ENCODE data around the gene RPP21. TPM values are rescaled to one million over a fixed set of nuclear protein-coding genes. Genes with fewer than 3 reads are reported as not detected.

The RPP21 gene
- total and polyA plus RNA-seq, 10 of the 15 experiments (the other 5 are each of a cell fraction or from before 2014, with no cell fraction given) = 14.3 to 94.6 (median 42.1) TPM

DNA sequence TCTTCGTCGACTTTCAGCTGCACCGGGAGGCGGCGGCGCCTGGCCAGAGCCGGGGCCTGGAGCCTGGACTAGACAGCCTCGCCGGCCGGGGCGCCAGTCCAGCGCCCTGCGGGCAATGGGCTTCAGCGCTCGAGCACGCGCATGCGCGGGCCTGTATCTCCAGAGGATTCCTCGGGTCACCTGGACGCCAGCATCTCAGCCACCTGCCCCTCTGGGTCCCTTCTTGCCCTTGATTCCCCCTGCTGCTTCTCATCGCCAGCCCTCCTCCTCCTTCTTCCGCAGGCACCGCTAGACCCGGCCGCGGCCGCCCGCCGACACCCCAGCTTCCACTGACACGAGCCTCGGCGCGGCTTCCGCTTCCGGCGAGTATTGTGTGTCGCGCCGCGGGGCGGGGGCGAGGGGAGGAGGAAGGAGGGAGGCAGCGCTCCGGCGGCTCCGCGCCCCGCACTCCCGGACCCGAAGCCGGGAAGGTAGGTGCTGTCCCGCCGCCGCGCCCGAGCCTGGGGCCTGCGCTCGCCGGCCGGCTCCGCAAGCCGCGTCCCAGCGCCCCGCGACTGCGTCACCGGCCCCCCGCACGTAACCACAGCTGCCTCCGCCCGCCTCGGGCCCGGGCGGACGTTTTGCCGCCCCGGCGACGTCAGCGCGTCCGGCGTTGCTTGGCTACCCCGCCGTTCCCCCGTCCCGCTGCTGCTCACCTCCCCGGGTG, 18.3 kb upstream of the RPP21 start, which contains the start of gene TRIM39 (continued):
- TF ChIP-seq, protein P1, sequence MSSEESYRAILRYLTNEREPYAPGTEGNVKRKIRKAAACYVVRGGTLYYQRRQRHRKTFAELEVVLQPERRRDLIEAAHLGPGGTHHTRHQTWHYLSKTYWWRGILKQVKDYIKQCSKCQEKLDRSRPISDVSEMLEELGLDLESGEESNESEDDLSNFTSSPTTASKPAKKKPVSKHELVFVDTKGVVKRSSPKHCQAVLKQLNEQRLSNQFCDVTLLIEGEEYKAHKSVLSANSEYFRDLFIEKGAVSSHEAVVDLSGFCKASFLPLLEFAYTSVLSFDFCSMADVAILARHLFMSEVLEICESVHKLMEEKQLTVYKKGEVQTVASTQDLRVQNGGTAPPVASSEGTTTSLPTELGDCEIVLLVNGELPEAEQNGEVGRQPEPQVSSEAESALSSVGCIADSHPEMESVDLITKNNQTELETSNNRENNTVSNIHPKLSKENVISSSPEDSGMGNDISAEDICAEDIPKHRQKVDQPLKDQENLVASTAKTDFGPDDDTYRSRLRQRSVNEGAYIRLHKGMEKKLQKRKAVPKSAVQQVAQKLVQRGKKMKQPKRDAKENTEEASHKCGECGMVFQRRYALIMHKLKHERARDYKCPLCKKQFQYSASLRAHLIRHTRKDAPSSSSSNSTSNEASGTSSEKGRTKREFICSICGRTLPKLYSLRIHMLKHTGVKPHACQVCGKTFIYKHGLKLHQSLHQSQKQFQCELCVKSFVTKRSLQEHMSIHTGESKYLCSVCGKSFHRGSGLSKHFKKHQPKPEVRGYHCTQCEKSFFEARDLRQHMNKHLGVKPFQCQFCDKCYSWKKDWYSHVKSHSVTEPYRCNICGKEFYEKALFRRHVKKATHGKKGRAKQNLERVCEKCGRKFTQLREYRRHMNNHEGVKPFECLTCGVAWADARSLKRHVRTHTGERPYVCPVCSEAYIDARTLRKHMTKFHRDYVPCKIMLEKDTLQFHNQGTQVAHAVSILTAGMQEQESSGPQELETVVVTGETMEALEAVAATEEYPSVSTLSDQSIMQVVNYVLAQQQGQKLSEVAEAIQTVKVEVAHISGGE (CRISPR knock-in tag; IDR thresholded peaks at IDR 0.05) = no peak
- TF ChIP-seq SREBF2 (IDR thresholded peaks at IDR 0.05; ENCODE audit: low read length) (no peak), GATAD2B (conservative IDR thresholded peaks at IDR 0.05; ENCODE audit: low read depth) (0 out of 2 replicates have a peak, but pooled peaks have one; percentile 94), NFYB (IDR thresholded peaks at IDR 0.05; ENCODE audit: insufficient read depth, low read depth, low read length) (peak; percentile 0; the same call in 1 of the 2 replicates), WRNIP1 (IDR thresholded peaks at IDR 0.05; ENCODE audit: borderline replicate concordance, low read depth, low read length) (no peak), ATF7 (IDR thresholded peaks at IDR 0.05; ENCODE audit: low read depth) (no peak; the same call in 1 of the 2 replicates), ZNF592 (IDR thresholded peaks at IDR 0.05) (peak; percentile 76; the same call in 1 of the 2 replicates), ZNF207 (IDR thresholded peaks at IDR 0.05; ENCODE audit: borderline replicate concordance) (peak; percentile 41; the same call in 1 of the 2 replicates), HDAC2 (IDR thresholded peaks at IDR 0.05) (no peak), NR2C1 (IDR thresholded peaks at IDR 0.05) (peak; percentile 75), ASH2L (IDR thresholded peaks at IDR 0.05; ENCODE audit: borderline replicate concordance, low read depth) (no peak; the same call in 1 of the 2 replicates), MYC (IDR thresholded peaks at IDR 0.05; ENCODE audit: insufficient read depth, insufficient read length, insufficient replicate concordance, low read length, severe bottlenecking) (no peak), RAD21 (IDR thresholded peaks at IDR 0.05; ENCODE audit: insufficient read depth, low read depth, low read length) (no peak), KAT2A (conservative IDR thresholded peaks at IDR 0.05; ENCODE audit: control insufficient read depth, low read depth, low read length) (no peak), NR2F1 (conservative IDR thresholded peaks at IDR 0.05) (peak; percentile 76), IRF5 (IDR thresholded peaks at IDR 0.05; ENCODE audit: borderline replicate concordance) (no peak), STAT3 (IDR thresholded peaks at IDR 0.05; ENCODE audit: low read depth, low read length) (no peak), IKZF2 (IDR thresholded peaks at IDR 0.05) (no peak)
- TF ChIP-seq, protein P2, sequence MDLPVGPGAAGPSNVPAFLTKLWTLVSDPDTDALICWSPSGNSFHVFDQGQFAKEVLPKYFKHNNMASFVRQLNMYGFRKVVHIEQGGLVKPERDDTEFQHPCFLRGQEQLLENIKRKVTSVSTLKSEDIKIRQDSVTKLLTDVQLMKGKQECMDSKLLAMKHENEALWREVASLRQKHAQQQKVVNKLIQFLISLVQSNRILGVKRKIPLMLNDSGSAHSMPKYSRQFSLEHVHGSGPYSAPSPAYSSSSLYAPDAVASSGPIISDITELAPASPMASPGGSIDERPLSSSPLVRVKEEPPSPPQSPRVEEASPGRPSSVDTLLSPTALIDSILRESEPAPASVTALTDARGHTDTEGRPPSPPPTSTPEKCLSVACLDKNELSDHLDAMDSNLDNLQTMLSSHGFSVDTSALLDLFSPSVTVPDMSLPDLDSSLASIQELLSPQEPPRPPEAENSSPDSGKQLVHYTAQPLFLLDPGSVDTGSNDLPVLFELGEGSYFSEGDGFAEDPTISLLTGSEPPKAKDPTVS (IDR thresholded peaks at IDR 0.05; ENCODE audit: low read depth, low read length) = no peak
